GM12878 (cell line): ENCODE results near the gene FGD5.

Source experiments
- BCL11A ChIP-seq: IDR thresholded peaks from 2 replicates; pipeline ENCODE4 v1.6.1; 2011; ENCODE audit warnings: low read depth, low read length
- HDAC2 ChIP-seq: fragments of 200-600 bp; sonication (generic); IDR thresholded peaks from 2 replicates; pipeline ENCODE4 v1.6.1; 2017
- JUND ChIP-seq: IDR thresholded peaks from 2 replicates; pipeline ENCODE4 v1.6.1; 2012; ENCODE audit warnings: low read depth, mild to moderate bottlenecking, low read length, improper control_type of control experiment, moderate library complexity
- LARP7 ChIP-seq: fragments of 450-650 bp; IDR thresholded peaks from 2 replicates; pipeline ENCODE4 v1.6.1; 2017; ENCODE audit warnings: mild to moderate bottlenecking
- MYC ChIP-seq: IDR thresholded peaks from 2 replicates; pipeline ENCODE4 v1.6.1; 2011; ENCODE audit warnings: mild to moderate bottlenecking, low read length, moderate library complexity, inconsistent platforms; ENCODE audit not compliant: insufficient read depth, insufficient replicate concordance, insufficient read length, severe bottlenecking
- NFYB ChIP-seq: IDR thresholded peaks from 2 replicates; pipeline ENCODE4 v1.6.1; 2011; ENCODE audit warnings: low read depth, mild to moderate bottlenecking, low read length, improper control_type of control experiment, moderate library complexity; ENCODE audit not compliant: insufficient read depth
- NR2C2 ChIP-seq: IDR thresholded peaks from 2 replicates; pipeline ENCODE4 v1.6.1; 2011; ENCODE audit warnings: borderline replicate concordance, low read depth; ENCODE audit not compliant: control insufficient read depth, insufficient read length
- PAX5 ChIP-seq: IDR thresholded peaks from 2 replicates; pipeline ENCODE4 v1.6.1; 2011; ENCODE audit warnings: low read depth, low read length, borderline replicate concordance
- POLR2A ChIP-seq: IDR thresholded peaks from 2 replicates; pipeline ENCODE4 v1.6.1; 2011; ENCODE audit warnings: low read depth, mild to moderate bottlenecking, low read length
- RAD21 ChIP-seq: IDR thresholded peaks from 2 replicates; pipeline ENCODE4 v1.6.1; 2011; ENCODE audit warnings: mild to moderate bottlenecking, low read depth, low read length, moderate library complexity; ENCODE audit not compliant: insufficient read depth
- SIN3A ChIP-seq: IDR thresholded peaks from 2 replicates; pipeline ENCODE4 v1.6.1; 2012; ENCODE audit warnings: low read depth, low read length, improper control_type of control experiment
- TF ChIP-seq, protein P1 (sequence below), 3 experiments: IDR thresholded peaks in 2 of 3; conservative IDR thresholded peaks in 1 of 3; 2 replicates each; pipeline ENCODE4 v1.5.1; 2011; ENCODE audit warnings: low read depth in 3 of 3, low read length in 3 of 3, mild to moderate bottlenecking in 3 of 3, control low read depth in 2 of 3, moderate library complexity in 2 of 3, inconsistent platforms in 1 of 3, mixed read lengths in 1 of 3; ENCODE audit not compliant: control insufficient read depth in 2 of 3, insufficient read depth in 1 of 3; ENCODE audit errors: extremely low read depth in 1 of 3
- TF ChIP-seq, protein P2 (sequence below): IDR thresholded peaks from 2 replicates; pipeline ENCODE4 v1.6.1; 2012; ENCODE audit warnings: low read depth, low read length, improper control_type of control experiment
- TF ChIP-seq, protein P3 (sequence below): fragments of 450-650 bp; IDR thresholded peaks from 2 replicates; pipeline ENCODE4 v1.6.1; 2017; ENCODE audit warnings: mild to moderate bottlenecking, moderate library complexity

DNA sequence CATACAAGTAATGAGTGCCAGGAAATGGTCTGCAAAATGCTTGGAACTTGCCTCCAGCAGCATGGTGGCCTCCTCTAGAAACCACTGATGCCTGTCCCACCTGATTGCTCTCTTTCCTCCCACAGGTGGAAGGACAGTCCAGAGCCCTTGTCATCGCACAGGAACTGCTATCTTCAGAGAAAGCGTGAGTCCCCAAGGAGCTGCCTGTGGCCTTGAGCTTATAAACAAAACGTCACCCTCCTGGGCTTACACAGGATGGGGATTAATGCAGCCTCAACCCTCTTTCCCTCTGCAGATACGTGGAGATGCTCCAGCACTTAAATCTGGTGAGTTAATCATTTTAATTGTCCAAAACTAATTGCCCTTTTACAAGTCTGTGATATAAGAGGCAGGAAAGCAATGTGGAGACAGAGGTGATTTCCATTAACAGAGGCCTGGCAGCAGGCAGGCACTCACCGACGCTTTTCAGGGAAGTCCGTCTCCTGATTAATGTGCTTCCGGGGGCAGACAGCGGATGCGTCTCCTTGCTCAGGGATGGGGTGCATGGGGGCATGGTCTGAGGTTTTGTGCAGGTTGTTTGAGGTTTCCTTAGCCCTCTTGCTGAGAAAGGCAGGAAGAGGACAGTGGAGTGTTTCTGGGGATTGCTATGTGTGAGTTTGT is 61.8 kb downstream of the FGD5 start:
- TF ChIP-seq SIN3A = no peak
- TF ChIP-seq, protein P1, sequence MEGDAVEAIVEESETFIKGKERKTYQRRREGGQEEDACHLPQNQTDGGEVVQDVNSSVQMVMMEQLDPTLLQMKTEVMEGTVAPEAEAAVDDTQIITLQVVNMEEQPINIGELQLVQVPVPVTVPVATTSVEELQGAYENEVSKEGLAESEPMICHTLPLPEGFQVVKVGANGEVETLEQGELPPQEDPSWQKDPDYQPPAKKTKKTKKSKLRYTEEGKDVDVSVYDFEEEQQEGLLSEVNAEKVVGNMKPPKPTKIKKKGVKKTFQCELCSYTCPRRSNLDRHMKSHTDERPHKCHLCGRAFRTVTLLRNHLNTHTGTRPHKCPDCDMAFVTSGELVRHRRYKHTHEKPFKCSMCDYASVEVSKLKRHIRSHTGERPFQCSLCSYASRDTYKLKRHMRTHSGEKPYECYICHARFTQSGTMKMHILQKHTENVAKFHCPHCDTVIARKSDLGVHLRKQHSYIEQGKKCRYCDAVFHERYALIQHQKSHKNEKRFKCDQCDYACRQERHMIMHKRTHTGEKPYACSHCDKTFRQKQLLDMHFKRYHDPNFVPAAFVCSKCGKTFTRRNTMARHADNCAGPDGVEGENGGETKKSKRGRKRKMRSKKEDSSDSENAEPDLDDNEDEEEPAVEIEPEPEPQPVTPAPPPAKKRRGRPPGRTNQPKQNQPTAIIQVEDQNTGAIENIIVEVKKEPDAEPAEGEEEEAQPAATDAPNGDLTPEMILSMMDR (IDR thresholded peaks at IDR 0.05 in 2 of 3, conservative IDR thresholded peaks at IDR 0.05 in 1 of 3; ENCODE audit: control insufficient read depth in 2 of 3, extremely low read depth in 1 of 3, insufficient read depth in 1 of 3, low read depth in 3 of 3, low read length in 3 of 3) = no peak
- no peak for TF ChIP-seq NFYB
- no peak for TF ChIP-seq HDAC2
- TF ChIP-seq NR2C2 = no peak
- TF ChIP-seq, protein P2, sequence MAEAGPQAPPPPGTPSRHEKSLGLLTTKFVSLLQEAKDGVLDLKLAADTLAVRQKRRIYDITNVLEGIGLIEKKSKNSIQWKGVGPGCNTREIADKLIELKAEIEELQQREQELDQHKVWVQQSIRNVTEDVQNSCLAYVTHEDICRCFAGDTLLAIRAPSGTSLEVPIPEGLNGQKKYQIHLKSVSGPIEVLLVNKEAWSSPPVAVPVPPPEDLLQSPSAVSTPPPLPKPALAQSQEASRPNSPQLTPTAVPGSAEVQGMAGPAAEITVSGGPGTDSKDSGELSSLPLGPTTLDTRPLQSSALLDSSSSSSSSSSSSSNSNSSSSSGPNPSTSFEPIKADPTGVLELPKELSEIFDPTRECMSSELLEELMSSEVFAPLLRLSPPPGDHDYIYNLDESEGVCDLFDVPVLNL = no peak
- no peak for TF ChIP-seq RAD21
- TF ChIP-seq MYC = no peak
- no peak for TF ChIP-seq JUND
- TF ChIP-seq PAX5 = no peak
- TF ChIP-seq LARP7 = no peak
- TF ChIP-seq, protein P3, sequence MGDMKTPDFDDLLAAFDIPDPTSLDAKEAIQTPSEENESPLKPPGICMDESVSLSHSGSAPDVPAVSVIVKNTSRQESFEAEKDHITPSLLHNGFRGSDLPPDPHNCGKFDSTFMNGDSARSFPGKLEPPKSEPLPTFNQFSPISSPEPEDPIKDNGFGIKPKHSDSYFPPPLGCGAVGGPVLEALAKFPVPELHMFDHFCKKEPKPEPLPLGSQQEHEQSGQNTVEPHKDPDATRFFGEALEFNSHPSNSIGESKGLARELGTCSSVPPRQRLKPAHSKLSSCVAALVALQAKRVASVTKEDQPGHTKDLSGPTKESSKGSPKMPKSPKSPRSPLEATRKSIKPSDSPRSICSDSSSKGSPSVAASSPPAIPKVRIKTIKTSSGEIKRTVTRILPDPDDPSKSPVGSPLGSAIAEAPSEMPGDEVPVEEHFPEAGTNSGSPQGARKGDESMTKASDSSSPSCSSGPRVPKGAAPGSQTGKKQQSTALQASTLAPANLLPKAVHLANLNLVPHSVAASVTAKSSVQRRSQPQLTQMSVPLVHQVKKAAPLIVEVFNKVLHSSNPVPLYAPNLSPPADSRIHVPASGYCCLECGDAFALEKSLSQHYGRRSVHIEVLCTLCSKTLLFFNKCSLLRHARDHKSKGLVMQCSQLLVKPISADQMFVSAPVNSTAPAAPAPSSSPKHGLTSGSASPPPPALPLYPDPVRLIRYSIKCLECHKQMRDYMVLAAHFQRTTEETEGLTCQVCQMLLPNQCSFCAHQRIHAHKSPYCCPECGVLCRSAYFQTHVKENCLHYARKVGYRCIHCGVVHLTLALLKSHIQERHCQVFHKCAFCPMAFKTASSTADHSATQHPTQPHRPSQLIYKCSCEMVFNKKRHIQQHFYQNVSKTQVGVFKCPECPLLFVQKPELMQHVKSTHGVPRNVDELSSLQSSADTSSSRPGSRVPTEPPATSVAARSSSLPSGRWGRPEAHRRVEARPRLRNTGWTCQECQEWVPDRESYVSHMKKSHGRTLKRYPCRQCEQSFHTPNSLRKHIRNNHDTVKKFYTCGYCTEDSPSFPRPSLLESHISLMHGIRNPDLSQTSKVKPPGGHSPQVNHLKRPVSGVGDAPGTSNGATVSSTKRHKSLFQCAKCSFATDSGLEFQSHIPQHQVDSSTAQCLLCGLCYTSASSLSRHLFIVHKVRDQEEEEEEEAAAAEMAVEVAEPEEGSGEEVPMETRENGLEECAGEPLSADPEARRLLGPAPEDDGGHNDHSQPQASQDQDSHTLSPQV = no peak
- TF ChIP-seq POLR2A = no peak
- TF ChIP-seq BCL11A = no peak
